ENCODE measurements around the gene HOXA4.

Gene HOXA4

DNA sequence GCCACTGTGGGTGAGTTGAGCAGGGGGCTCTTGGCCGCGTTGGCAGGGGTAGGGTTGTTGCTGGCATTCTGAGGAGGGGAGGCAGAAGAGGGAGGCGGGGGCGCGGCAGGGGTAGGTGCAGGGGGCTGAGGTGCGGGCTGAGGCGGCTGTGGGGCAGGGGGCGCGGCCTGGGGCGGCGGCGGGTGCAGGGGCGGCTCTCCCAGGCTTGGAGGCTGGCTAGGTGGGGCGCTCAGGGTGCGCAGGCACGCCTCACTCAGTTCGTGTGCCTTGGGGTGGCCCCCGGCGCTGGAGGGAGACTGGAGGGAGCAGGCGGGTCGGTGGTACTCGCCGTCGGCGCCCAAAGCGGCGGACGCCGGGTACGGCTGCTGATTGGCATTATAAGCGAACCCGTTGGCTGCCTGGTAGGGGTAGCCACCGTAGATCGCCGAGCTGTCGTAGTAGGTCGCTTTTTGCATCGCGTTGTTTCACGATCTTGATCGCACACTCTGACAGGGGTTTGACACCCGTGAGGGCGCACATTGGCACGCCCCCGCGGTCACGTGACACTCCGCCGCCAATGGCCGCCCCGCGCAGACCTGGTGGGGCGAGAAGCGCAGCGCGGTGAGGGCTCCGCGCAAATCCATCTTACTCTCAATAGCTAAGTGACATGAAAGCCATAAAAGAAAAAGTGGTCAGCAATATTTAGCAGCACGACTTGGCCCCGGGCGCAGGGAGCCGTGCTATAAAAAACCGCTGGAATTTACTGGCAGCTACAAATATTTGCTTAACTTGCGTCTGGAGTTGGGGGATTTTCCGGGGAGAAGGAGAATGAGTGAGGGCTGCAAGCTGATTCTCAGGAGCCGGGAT is 20.1 kb downstream of the HOXA4 start:
- in situ Hi-C loops (cut with HindIII; ENCODE audit: low sequenced_read_pairs), result no loop called here

DNA sequence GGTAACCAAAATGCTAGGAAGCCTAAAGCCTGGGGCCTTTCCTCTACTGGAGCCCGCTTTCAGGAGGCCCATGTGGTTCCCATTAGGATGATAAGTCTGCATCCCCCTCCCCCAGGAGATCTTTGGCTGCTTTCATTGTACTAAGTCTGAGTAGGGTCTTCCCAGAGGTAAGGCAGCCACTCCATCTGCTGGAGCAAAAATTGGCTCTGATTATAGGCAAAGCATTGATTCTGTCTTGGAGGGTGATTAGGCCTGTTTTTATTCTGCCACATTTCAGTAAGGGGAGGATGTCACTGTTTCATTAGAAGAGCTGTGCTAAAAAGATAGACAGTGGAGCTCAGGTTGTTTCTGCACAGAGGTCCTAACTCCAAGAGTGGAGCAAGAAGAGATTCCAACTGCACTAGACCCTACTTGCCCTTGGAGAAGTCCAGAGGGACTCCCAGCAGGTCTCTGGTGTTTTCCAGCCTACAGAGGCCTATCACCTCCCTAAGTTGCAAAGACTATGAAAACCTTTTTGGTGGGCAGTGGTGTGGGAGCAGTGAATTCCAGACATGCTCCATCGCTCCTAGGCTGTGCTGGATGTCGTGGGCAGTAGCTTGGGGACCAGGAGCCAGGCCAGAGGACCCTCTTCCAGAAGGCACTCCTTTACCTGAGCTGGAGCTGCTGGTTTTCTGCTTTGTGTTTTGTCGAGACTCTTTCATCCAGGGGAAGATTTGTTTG is 20.9 kb downstream of the HOXA4 start:
- in situ Hi-C loops (cut with HindIII; ENCODE audit: low sequenced_read_pairs), result no loop called here

DNA sequence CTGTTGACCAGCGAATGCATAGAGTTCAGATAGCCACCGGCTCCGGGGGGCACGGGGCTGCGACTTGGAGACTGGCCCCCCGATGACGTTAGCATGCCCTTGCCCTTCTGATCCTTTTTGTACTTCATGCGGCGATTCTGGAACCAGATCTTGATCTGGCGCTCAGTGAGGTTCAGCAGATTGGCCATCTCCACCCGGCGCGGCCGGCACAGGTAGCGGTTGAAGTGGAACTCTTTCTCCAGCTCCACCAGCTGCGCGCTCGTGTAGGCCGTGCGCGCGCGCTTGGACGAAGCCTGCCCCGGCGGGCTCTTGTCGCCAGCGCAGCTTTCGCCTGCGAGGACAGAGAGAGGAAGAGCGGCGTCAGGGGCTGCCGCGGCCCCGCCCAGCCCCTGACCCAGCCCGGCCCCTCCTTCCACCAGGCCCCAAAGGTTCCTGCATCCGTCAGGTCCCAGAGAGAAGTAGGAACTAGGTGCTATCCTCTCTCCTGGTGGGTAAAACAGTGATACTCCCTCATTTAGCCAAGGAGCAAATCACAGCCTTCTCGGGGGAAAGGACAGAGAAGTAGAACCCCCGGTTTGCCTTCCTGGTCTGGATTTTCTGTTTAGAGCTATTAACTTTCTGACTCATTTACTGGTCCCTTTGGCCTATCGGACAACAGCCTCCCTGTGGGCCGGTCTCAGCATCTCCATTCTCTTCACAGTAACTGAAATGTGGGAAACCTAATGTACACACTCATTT is 22.0 kb downstream of the HOXA4 start:
- in situ Hi-C loops (cut with HindIII; ENCODE audit: low sequenced_read_pairs), result no loop called here

DNA sequence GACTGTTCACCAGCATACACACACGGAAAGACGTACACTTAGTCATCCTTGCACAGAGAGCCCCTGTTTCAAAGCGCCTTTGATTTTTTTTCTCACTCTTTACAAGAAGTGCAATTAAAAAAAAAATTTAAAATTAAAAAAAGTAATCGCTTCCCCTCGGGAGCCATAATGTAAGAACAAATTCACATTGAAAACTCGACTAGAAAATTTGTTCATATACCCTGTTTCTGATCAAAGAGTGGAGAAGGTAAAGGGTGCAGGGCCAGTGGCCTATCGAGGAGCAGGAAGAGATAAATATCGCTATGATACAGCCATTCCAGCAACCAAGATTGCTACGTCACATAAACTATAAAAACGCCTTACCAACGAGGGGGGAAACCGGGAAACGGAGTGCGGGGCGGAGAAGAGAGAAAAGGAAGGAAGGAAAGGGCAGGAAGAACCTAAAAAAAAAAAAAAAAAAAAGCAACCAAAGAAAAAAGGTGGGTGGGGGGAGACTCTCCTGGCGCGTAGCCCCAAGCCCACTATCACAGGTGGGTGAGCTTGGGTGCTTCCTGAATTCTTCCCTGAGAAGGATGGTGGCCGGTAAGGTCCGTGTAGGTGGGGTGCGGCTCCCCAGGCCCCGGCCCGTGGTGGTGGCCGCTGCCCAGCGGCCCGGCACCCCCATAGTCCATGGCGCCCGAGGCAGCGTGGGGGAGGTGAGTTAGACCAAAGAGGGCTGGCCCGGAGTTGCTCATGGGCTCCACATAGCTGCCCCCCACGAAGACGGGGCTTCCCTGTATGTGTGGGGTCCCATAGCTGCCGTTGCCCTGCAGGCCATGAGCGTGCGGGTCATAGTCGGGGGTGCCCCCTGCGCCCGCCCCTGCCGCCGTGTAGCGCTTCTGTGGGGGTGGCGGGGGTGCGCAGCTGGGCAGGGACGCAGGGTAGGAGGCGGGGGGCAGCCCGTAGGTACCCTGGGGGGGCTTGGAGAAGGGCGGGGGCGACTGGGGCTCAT is 22.9 kb downstream of the HOXA4 start:
- in situ Hi-C loops (cut with HindIII; ENCODE audit: low sequenced_read_pairs), result no loop called here

DNA sequence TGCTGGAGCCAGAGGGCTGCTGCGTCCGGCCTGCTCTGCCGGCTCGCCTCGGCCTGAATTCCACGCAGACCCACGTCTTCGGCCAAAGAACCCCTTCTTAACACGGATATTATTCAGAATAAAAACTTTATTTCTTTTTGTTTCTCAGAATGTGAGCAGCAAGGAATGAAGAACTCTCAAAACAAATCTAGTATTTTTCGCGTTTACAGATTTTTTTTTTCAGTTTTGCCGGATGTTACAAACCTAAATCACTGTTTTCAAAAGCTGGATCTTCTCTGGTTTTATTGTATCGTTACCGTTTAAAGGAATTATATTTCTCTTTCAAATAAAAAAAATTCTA is 23.7 kb downstream of the HOXA4 start:
- in situ Hi-C loops (cut with HindIII; ENCODE audit: low sequenced_read_pairs), result no loop called here

DNA sequence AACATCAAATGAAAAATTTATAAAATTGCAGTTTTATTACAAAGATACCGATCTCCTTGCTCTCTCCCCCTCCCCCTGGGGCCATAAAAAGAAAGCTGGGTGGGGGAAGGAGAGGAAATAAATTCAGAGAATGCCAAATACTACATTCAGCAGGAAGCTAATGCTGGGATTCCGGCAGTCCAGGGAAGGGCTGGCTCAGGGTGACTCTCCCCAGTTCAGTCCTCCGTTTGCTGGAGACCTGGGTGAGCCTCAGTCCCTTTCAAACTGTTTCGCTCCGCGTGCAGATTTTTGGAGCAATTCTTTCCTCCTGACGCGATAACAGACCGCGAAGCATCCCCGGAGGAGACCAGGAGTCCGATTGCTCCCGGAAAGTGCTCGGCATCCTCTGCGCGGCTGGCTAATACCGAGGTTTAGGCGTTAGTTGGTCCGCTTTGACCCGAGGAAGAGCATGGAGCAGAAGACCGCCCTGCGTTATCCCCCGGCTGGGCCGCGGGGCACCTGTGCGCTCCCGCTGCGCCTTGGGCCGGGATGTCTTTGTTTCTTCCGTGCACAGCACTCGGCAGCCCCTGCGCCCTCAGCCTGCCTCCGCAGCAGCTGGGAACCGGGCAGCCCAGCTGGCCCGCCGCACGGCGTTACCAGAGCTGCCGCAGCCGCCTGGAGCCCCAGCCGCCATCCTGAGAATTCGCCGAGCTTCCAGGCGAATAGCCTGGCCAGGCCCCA is 24.2 kb downstream of the HOXA4 start:
- in situ Hi-C loops (cut with HindIII; ENCODE audit: low sequenced_read_pairs), result no loop called here

DNA sequence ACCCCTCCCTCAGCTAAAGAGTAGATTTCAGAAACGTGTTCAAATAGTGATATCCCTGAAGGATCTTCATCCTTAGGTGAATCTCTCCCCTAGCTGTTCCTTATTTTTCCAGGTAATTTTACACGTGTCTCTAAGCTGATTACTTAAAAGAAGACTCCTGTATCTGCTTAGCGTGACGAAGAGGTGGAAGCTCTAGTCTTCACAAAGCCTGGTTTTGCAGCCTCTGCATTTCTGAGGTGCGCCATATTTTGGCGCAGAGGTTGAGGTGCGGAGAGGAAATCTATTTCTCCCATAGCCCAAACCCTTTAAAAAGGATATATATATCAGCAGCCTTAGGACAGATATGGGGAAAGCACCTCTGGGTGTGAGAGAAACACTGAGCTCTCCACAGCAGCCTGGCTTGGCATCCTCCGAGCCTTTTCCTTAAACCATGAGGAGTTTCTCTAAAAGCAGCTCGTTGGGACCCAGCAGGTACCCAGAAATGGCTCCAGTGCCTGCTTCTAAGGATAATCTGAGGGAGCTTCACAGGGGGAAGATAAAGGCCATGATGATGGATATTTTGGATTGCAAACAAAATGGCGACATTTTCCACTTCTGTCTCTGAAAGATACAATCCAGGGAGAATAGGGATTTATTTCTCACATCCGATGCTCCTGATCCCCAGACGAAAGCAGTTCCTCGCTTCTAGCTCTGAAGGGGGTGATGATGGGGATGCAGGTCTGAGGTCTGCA is 25.1 kb downstream of the HOXA4 start:
- in situ Hi-C loops (cut with HindIII; ENCODE audit: low sequenced_read_pairs), result no loop called here

DNA sequence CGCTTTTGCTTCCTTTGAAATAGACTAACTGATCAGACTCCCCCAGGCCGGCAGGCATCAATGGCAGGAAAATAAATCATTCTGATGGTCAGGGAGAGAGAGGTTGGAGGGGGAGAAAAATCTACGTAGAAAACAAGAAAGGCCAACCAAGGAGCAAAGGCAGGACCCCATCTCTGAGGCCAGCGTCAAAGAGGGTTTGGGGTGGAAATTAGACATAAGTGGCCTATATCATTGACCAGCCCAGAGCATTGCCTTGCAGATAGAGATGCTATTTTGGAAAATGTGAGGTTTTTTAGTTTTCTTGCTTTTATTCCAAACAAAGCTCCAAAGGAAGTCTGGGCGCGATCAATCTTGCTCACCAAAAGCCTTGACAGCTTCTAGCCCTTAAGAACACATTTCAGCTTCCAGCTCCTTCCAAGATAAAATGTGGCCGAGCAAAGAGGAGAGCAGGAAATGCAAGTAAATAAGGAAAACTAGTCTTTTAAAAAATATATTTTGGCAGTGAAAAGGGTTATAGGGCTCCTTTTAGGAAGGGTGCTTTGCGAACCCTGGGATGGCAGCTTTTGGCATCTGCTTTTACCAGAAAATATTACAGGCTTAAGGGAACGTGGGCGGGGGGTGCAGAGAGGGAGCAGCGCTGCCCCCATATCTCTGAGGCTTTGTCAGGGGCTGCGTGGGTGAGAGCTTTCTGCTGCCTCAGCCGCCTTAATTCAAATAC is 26.1 kb downstream of the HOXA4 start:
- in situ Hi-C loops (cut with HindIII; ENCODE audit: low sequenced_read_pairs), result no loop called here

DNA sequence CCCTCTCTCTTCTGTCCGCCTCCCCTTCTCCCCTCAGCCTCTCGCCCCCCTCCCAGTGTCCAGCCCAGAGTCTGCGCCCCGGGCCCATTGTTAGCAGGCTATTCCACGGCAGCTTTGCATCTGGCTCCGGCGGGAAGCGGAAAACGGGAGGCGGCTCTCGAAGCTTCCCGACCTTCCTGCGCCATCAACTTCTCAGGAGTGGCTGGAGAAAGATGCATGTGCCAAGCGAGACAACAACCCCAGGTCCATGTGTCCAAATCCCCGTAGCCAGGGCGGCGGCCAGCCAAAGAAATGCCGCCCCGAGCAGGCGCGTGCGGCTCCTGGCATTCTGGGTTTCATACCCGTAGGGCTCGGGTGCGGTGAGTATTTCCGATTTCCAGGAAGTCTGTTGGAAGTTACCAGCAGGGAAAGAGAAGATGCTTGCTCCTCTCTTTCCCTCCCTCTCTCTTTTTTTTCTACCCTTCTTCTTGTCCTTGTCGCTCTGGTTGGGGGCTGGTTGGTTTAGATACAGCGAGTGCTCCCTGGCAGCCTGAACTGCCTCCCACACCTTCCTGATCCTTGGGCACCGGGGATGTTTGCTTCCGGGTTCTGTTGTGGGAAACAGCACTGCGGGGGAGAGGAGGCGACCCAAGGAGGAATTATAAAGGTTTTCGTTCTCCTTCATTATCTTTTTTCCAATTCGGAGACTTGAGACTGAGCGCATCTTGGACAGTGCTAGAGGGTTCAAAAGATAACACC is 26.9 kb downstream of the HOXA4 start:
- in situ Hi-C loops (cut with HindIII; ENCODE audit: low sequenced_read_pairs), result no loop called here

DNA sequence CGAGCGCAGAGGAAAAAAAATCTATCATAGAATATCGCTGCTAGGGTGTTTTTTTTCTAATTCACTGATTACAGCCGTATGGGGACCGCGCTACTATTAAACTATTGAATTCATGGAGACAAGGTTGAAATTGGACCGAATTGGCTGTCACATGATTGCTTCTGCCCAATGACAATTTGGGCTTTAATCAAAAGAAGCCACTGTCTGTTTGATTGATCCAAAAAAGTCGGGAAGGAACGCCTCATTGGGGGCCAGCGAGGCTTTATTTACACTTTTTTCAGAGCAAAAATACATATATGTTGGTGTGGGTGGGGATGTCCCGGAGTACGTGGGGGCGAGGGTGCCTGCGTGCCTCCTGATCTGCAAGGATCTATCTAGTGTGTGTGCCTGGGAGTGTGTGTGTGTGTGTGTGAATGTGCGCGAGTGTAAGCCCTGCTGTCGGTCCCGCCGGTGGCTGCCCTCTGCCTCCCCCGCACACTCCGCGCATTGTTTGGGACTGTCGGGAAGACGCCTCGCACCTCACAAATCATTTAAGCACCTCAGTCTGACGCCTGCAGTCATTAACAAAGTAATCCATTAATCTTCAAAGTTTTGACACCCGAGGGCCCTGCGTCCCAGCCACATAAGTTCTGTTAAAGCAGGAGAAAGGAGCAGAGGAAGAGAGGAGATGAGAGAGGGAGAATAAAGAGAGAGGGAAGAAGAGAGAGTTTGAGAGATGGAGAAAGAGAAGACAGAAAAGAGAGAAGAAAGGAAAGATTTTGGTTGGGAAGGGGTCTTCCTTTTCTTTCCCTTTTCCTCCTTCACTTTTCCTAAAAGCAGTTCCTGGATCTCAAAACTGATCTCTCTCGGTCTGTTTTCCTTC is 27.7 kb downstream of the HOXA4 start, which contains the start of gene HOXA2:
TSS of gene HOXA2 (minus strand) at position 103 of the 862 bp plus-strand sequence. CDS start 183 bp downstream, outside the sequence.
- in situ Hi-C loops (cut with HindIII; ENCODE audit: low sequenced_read_pairs), result no loop called here

DNA sequence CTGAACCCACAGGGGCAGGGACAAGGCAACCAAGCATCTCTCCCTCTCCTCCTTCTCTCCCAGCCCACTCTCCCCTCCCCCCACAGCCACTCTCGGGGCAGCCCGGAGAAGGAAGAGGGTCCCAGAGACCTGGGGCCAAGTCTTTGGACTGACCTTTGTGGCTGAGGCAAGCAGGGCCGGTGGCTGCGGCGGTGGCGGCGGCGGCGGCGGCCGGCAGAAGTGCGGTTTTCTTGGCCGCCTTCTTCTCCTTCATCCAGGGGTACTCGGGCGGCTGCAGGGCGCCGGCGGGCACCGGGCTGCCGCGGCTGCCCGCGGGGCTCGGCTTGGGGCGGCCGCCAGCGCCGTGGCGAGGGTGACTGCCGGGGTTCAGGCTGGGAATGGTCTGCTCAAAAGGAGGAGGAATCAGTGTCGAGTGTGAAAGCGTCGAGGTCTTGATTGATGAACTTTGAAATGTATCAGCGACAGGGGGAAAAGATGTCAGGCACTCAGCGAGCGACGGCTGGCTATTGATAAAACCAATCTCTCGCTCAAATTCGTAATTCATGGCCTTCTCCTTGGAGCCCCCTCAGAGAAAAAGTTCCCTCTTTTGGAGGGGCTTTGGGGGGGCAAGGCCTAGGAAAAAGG is 28.5 kb downstream of the HOXA4 start:
- in situ Hi-C loops (cut with HindIII; ENCODE audit: low sequenced_read_pairs), result no loop called here

DNA sequence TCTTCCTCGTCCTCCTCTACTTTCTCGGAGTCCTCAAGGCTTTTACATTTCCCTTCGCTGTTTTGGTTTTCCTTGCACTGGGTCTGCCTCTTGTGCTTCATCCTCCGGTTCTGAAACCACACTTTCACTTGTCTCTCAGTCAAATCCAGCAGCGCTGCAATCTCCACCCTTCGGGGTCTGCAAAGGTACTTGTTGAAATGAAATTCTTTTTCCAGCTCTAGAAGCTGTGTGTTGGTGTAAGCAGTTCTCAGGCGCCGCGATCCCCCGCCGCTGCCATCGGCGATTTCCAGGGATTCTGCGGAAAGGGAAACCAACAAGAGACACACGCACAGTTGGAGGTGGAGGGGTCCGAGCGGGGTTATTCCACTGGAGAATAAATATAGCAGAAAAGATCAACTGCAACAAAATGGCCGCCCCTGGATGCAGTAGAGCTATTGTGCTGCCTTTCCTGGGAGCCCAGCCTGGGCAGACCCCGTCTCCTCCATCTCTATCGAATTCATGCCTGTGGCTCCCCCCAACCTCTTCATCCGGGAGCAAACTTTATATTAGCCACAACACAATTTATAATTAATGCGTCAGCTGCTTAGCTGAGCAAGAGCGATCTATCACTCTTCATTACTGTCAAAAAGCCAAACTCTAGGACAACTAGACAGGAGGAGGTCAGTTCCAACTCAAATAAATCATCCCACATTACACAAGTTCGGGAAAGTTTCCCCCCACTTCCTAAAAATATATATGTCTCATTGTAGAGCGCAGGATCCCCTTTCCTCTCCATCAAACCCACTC is 29.2 kb downstream of the HOXA4 start:
- in situ Hi-C loops (cut with HindIII; ENCODE audit: low sequenced_read_pairs), result no loop called here

DNA sequence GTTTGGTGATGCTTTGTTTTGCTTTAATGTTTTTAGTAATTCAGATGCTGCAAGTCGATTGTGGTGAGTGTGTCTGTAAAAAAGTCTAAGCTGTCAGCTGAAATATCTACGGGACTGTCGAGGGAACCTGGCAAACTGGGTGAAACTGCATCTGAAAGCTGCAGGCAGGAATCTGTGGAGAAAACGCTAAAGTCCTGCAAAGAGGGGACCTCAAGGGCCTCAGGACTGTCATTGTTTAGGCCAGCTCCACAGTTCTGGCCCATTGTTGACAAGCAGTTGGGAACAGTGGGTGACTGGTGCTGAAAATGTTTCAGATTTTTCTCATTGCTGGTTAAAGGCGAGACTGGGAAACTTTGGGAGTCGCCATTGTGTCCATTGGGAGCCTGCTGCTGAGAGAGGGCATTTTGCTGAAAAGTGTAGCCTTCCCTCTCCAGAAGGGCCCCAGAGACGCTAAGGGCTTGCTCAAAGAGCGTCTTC is 29.8 kb downstream of the HOXA4 start:
- in situ Hi-C loops (cut with HindIII; ENCODE audit: low sequenced_read_pairs), result no loop called here

DNA sequence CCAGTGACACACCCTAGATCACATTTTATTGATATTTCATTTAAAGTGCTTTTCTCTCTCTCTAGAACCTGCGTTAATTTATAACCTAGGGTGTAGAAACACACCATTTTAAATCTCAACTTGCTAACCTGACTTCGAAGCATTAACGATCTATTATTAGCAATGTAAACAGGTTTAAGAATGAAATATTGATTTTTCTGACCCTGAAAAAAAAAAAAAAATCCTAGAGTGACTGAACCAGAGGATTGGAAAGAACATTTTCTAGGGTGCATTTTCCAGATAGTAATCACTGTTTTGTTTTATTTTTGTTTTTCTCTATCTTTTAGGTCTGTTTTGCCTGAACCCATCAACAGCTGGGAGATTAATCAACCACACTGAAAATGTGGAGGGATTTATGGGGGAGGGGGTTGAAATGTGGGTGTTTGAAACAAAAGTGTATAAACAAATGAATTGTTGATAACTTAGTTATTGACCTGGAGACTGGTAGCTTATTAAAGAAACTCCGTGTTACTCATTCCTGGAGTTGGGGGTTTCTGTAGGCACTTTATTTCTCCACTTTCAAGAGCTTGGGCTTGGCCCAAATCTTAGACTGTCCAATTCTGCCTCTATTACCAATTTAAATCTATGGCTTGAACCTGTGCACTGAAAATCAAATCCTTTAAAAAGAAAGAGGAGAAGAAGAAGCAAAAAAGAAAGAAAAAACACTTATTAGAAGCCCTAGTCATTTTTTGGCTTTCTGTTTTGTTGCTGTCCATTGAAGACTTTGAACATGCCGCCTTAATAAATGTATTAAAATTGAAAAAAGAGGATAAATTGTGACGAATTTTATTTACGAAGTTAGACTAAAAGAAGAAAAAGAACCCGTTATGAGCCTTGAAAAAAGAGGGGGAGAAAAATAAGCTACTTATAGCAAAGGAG is 30.8 kb downstream of the HOXA4 start:
- in situ Hi-C loops (cut with HindIII; ENCODE audit: low sequenced_read_pairs), result no loop called here
